Ovary (tissue), 9 donors: ENCODE results near the gene CENATAC. TPM values are rescaled to one million over a fixed set of nuclear protein-coding genes. Genes with fewer than 3 reads are reported as not detected.
"Not testable (repeated sequence)": the region's sequence is repeated elsewhere in the genome, so short reads cannot be mapped to it uniquely, and the experiment has no call there.

Experiments
- DNase-seq, 5 donors: peaks; one replicate each; pipeline ENCODE4 v3.0.0-alpha.2; 2019 to 2020
- H3K27ac ChIP-seq, 2 donors: fragments of 200-600 bp; one replicate each; pipeline versions ENCODE4 v1.5.1 to v1.8.0; 2019 to 2022
- H3K27me3 ChIP-seq: fragments of 200-600 bp; one replicate; pipeline ENCODE4 v1.8.0; 2022
- H3K36me3 ChIP-seq: fragments of 200-600 bp; sonication (generic); one replicate; pipeline ENCODE4 v1.5.1; 2019
- H3K4me1 ChIP-seq: one replicate; pipeline ENCODE4 v1.8.1; 2013; ENCODE audit warnings: mild to moderate bottlenecking, moderate library complexity; ENCODE audit not compliant: insufficient read depth
- H3K4me3 ChIP-seq: fragments of 200-600 bp; sonication (generic); one replicate; pipeline ENCODE4 v1.5.1; 2017
- H3K9me3 ChIP-seq, 2 donors: fragments of 200-600 bp in 1 of 2; sonication (generic) in 1 of 2; one replicate each; pipeline versions ENCODE4 v1.5.1 to v1.8.1; 2013 to 2019; ENCODE audit warnings: mild to moderate bottlenecking in 1 of 2, moderate library complexity in 1 of 2
- EP300 ChIP-seq: sonication (generic); formaldehyde crosslinking; IDR thresholded peaks from one replicate; pipeline ENCODE4 v1.6.1; 2017; ENCODE audit warnings: antibody characterized with exemption
- POLR2A ChIP-seq: fragments of 450-650 bp; IDR thresholded peaks from one replicate; pipeline ENCODE4 v1.6.1; 2017; ENCODE audit warnings: antibody characterized with exemption, mild to moderate bottlenecking, moderate library complexity
- WGBS, 3 donors: extraction: QIAGEN DNeasy Blood & Tissue Kit in 1 of 3; methylation state at CpG; one replicate each; pipeline versions ENCODE4 v1.1.5 to v1.1.7; 2013 to 2017; 5-methylcytosine and 5-hydroxymethylcytosine counted together
- intact Hi-C, 4 donors: fragments of 100-400 bp; cut with DNase I; formaldehyde crosslinking; loops; one replicate each; pipeline versions ENCODE4 v1.11.0 to v1.15.1; 2022 to 2023
- polyA plus RNA-seq, 2 donors: library from polyadenylated mRNA; stranded (reverse); fragments of 200-250 nt in 1 of 2; fragments of 350-450 nt in 1 of 2; fragmentation: Illumina TruSeq in 1 of 2; extraction: RNeasy Lipid Tissue Mini Kit (QIAGEN cat#74804) in 1 of 2; gene quantifications; one replicate each; pipeline ENCODE4 v1.2.3, GENCODE V29; 2013 to 2014
- total RNA-seq, 7 donors: library from RNA; depleted of rRNA in 2 of 7; stranded (reverse); fragments of >200 nt in 2 of 7; fragmentation: NEBNext Ultra II Directional in 3 of 7; extraction: Animal tissue kit (Norgen Biotek cat#: 25700) in 3 of 7; gene quantifications; one replicate each; pipeline versions ENCODE4 v1.1.0 to v1.2.4, GENCODE V29; 2016 to 2023
- TF ChIP-seq, protein P1 (sequence below), 3 donors: fragments of 450-650 bp in 2 of 3; fragments of 200-600 bp in 1 of 3; IDR thresholded peaks; one replicate each; pipeline versions ENCODE4 v1.5.1 to v1.8.0; 2016 to 2022; ENCODE audit warnings: antibody characterized with exemption in 3 of 3, mild to moderate bottlenecking in 1 of 3
- donor health status: DM: no; HTN: no; CAD: no; lungs with moderate emphysema.
- donor health status: DM: no; HTN: no; CAD: no.
- donor health status: Bipolar disorder and iron deficiency.
- donor health status: DM: yes; HTN: yes; CAD: no.
- donor health status: DM: no; HTN: no; CAD: no.
- donor health status: DM: yes; HTN: yes; CAD: no.

Gene CENATAC
- total and polyA plus RNA-seq, 9 donors: 19.9 to 51.0 (median 26.3) TPM

DNA sequence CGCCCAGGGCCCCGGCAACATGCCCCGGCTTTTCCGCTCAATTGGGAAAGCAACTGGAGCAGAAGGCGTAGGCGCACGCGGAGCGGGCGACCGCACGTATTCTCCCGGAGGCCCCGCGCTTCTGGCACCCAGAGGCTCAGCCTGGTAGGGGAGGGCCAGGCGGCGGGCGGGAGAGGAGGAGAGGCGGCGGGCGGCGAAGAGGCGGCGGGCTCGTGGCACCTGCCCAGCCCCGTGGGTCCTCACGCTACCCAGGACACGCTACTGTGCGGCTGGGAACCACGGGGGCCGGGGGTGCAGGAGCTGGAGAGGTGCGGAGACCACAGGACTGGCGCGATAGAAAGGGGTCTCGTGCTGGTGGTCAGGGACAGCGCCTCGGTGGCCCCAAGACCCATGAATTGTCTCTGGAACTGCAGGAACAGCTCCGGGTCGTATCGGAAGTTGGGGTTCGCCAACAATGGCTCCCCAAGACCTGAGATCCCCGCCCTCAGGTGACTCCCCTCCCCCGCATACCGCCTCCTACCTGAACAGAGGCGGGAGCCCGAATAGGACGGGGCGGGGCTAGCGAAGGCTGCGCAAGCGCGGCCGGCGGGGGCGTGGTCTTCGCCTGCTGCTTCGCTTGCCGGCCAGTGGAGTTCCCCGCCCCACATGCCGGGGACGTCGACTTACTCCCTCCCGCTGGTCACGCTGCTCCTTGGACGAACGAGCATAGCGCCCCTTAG lies 32.5 kb downstream of the CENATAC start, which contains the start of gene SLC37A4:
Gene SLC37A4, minus strand, starts transcription at position 549 of the 719 bp plus-strand sequence.
- TF ChIP-seq EP300: no peak
- TF ChIP-seq POLR2A: no peak
- TF ChIP-seq, protein P1, sequence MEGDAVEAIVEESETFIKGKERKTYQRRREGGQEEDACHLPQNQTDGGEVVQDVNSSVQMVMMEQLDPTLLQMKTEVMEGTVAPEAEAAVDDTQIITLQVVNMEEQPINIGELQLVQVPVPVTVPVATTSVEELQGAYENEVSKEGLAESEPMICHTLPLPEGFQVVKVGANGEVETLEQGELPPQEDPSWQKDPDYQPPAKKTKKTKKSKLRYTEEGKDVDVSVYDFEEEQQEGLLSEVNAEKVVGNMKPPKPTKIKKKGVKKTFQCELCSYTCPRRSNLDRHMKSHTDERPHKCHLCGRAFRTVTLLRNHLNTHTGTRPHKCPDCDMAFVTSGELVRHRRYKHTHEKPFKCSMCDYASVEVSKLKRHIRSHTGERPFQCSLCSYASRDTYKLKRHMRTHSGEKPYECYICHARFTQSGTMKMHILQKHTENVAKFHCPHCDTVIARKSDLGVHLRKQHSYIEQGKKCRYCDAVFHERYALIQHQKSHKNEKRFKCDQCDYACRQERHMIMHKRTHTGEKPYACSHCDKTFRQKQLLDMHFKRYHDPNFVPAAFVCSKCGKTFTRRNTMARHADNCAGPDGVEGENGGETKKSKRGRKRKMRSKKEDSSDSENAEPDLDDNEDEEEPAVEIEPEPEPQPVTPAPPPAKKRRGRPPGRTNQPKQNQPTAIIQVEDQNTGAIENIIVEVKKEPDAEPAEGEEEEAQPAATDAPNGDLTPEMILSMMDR (IDR thresholded peaks at IDR 0.05): peak; percentile 78 to 94 (median 92)

DNA sequence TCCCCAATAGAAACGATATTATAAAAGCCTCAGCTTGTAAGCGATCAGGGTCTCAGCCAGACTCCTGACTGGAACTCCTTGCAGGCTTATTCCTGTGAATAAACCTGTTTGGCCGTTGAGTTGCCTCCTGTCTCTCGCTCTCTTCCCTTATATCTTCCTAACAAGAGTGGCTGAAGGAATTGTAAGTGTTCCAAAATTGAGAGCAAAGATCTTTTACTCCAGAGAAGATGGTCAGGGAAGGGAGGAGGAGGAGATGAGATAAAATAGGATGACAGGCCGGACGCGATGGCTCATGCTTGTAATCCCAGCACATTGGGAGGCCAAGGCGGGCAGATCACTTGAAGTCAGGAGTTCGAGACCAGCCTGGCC lies 34.0 kb downstream of the CENATAC start:
- H3K27ac ChIP-seq: no peak overlapping the region

More for the DNA sequence above, 32.5 kb downstream of the CENATAC start, which contains the start of gene SLC37A4:
- 0% methylated on average over 54 to 67 of the region's 67 CpGs for WGBS, 3 donors
- Histone ChIP-seq H3K36me3 (no peaks in the 10 kb centered on the region), H3K9me3 (no peaks in the 10 kb centered on the region), H3K27me3 (no peaks in the 10 kb centered on the region), H3K27ac (peak within 1 kb of the TSS; percentile 18 to 68), H3K4me3 (peak within 1 kb of the TSS; percentile 53), H3K4me1 (peaks cover 2% of the 10 kb centered on the region)
- DNase-seq: peak; percentile 96 to 98 (median 98)
- intact Hi-C loops: loop anchor here in 1 of 4 donors (10.0 kb wide), 1 partner anchor 164 kb away; no protein-coding TSS in a partner anchor

DNA sequence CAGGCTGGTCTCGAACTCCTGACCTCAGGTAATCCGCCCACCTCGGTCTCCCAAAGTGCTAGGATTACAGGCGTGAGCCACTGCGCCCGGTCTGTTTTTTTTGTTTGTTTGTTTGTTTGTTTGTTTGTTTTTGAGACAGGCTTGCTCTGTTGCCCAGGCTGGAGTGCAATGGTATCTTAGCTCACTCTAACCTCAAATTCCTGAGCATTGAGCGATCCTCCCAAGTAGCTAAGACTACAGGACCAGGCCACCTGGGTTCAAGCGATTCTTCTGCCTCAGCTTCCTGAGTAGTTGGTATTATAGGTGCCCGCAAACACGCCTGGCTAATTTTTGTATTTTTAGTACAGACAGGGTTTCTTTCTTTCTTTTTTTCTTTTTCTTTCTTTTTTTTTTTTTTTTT lies 35.5 kb downstream of the CENATAC start:
- not testable (repeated sequence) for H3K27ac ChIP-seq, DNase-seq, H3K4me3 ChIP-seq, H3K36me3 ChIP-seq, H3K9me3 ChIP-seq, H3K27me3 ChIP-seq, H3K4me1 ChIP-seq
- 79 to 81% (median 79%) methylated on average over 10 of the region's 10 CpGs for WGBS, 3 donors
- intact Hi-C loops: loop anchor here in 1 of 4 donors (10.0 kb wide), 1 partner anchor 161 kb away; no protein-coding TSS in a partner anchor

More for the DNA sequence above, 34.0 kb downstream of the CENATAC start:
- Histone ChIP-seq H3K27me3 (no peaks in the 10 kb centered on the region), H3K9me3 (no peaks in the 10 kb centered on the region), H3K36me3 (no peaks in the 10 kb centered on the region), H3K4me3 (no peak overlapping the region), H3K4me1 (peaks cover 2% of the 10 kb centered on the region)
- TF ChIP-seq, protein P1 (IDR thresholded peaks at IDR 0.05): no peak
- TF ChIP-seq EP300 (no peak), POLR2A (no peak)
- DNase-seq: no peak
- intact Hi-C loops: loop anchor here in 1 of 4 donors (10.0 kb wide), 1 partner anchor 163 kb away; no protein-coding TSS in a partner anchor
- WGBS, 3 donors: 61 to 70% (median 69%) methylated on average over 8 to 9 of the region's 9 CpGs

DNA sequence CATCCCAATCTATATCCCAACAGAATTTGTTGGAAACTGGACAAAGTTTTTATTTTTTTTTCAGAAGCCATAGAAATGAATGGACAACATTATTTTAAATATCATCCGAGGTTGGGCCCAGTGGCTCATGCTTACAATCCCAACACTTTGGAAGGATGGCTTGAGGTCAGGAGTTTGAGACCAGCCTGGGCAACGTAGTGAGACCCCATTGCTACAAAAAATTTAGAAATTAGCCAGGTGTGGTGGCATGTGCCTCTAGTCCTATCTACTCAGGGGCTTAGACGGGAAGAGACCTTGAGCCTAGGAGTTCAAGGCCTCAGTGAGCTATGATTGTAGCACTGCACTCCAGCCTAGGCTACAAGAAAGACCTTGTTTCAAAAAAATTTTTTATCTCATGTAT lies 36.9 kb downstream of the CENATAC start:
- intact Hi-C loops: loop anchor here in 1 of 4 donors (10.0 kb wide), 1 partner anchor 160 kb away; no protein-coding TSS in a partner anchor
- 56 to 72% (median 60%) methylated on average over 3 of the region's 3 CpGs for WGBS, 3 donors
- H3K4me3 ChIP-seq: no peak overlapping the region
- no peak for DNase-seq
- H3K9me3 ChIP-seq: no peaks in the 10 kb centered on the region
- TF ChIP-seq, protein P1 (IDR thresholded peaks at IDR 0.05): no peak
- TF ChIP-seq EP300 (no peak), POLR2A (no peak)
- H3K27me3 ChIP-seq: no peaks in the 10 kb centered on the region
- H3K27ac ChIP-seq: no peak overlapping the region
- H3K36me3 ChIP-seq: no peaks in the 10 kb centered on the region
- H3K4me1 ChIP-seq: peaks cover 2% of the 10 kb centered on the region

DNA sequence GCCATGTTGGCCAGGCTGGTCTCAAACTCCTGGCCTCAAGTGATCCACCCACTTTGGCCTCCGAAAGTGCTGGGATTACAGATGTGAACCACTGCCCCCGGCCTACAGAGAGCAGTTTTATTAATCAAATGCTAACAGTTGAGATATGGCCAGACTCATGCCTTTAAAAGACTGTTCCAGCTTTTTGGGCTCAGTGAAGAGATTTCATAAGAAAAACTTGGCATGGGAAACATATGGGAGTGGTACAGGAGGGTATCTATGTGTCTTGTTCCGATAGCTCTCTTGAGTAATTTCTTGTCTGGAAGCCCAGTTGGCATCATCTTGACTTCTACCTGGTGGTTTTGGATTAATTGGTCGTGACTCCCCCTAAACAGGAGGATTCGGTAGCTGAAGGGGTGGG lies 40.9 kb downstream of the CENATAC start:
- no peaks in the 10 kb centered on the region for H3K36me3 ChIP-seq
- WGBS, 3 donors: 69 to 74% (median 71%) methylated on average over 5 of the region's 5 CpGs
- TF ChIP-seq POLR2A (no peak), EP300 (no peak)
- TF ChIP-seq, protein P1 (IDR thresholded peaks at IDR 0.05): no peak
- H3K27me3 ChIP-seq: no peaks in the 10 kb centered on the region
- no peak for DNase-seq
- intact Hi-C loops: loop anchor here in 1 of 4 donors (10.0 kb wide), 1 partner anchor 156 kb away; no protein-coding TSS in a partner anchor
- H3K9me3 ChIP-seq: no peaks in the 10 kb centered on the region
- H3K4me3 ChIP-seq: no peak overlapping the region
- H3K27ac ChIP-seq: no peak overlapping the region
- no peaks in the 10 kb centered on the region for H3K4me1 ChIP-seq

DNA sequence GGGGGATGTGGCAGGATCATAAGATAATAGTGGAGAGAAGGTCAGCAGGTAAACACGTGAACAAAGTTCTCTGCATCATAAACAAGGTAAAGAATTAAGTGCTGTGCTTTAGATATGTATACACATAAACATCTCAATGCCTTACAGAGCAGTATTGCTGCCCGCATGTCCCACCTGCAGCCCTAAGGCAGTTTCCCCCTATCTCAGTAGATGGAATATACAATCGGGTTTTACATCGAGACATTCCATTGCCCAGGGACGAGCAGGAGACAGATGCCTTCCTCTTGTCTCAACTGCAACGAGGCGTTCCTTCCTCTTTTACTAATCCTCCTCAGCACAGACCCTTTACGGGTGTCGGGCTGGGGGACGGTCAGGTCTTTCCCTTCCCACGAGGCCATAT lies 41.5 kb downstream of the CENATAC start:
- H3K4me1 ChIP-seq, H3K4me3 ChIP-seq, H3K9me3 ChIP-seq, DNase-seq, H3K27ac ChIP-seq, H3K27me3 ChIP-seq, H3K36me3 ChIP-seq: not testable (repeated sequence)
- intact Hi-C loops: loop anchor here in 1 of 4 donors (10.0 kb wide), 1 partner anchor 155 kb away; no protein-coding TSS in a partner anchor
- 36 to 41% (median 38%) methylated on average over 11 of the region's 11 CpGs for WGBS, 3 donors
